ENCODE results near the gene SYNGR1. TPM values are rescaled to one million over a fixed set of nuclear protein-coding genes. Genes with fewer than 3 reads are reported as not detected.
"Not testable (repeated sequence)": the region's sequence is repeated elsewhere in the genome, so short reads cannot be mapped to it uniquely, and the experiment has no call there.

SYNGR1 gene
- total RNA-seq, 1 donor from 2014 or later, result 32.6 TPM

DNA sequence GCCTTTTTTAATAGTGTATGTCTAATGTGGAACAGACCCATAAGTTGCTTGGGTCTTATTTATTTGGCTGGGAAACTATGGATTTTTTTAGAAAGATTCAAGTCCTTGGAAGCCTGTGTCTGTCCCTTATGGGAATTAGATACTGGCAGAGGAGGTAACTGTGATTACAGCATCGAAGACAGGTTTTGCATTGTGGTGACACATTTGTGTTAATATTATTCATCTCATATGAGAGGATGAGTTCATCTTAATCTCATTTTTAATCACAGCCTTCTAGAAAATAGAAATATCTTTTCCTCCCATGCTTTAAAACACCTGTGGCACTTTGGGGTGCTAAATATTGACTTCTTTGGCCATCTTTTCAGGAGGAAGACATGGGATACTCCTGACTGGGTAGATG lies 59.0 kb downstream of the SYNGR1 start:
- DNase-seq (ENCODE audit: low spot score), result no peak

DNA sequence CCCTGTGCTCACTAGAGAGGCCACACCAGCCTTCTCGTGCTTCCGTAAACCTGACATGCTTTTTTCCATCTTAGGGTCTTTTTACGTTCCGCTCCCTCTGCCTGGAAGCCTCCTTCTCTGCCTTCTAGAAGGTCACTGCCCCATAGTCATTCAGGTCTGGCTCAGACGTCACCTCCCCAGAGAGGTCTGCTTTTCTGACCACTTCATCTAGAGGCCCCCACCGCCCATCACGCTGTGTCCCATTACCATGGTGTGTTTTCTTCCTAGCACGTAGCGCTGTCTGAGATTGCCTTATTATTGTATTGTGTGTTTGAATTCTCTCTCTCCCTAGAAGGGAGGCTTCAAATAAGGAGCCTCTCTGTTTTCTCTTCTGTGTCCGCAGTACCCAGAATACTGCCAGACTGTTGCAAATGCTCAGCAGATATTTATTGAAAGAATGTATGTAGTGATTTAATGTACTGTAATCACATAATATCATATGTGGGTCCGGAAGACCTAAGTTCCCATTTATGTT lies 59.8 kb downstream of the SYNGR1 start:
- no peak for DNase-seq (ENCODE audit: low spot score)

DNA sequence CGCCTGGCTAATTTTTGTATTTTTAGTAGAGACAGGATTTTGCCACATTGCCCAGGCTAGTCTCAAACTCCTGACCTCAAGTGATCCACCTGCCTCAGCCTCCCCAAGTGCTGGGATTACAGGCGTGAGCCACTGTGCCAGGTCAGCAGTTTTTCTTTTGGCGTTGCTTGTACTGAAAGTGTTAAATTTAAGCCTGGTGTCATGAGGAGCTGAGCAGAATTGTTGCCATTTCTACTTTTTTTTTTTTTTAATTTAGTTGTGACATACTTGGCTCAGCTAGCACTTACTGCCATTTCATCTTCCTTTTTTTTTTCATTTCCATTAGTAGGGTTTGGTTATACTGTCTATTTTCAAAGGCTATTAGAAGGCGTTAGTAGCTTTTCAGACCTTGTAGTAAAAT lies 60.5 kb downstream of the SYNGR1 start:
- DNase-seq (ENCODE audit: low spot score), result no peak

DNA sequence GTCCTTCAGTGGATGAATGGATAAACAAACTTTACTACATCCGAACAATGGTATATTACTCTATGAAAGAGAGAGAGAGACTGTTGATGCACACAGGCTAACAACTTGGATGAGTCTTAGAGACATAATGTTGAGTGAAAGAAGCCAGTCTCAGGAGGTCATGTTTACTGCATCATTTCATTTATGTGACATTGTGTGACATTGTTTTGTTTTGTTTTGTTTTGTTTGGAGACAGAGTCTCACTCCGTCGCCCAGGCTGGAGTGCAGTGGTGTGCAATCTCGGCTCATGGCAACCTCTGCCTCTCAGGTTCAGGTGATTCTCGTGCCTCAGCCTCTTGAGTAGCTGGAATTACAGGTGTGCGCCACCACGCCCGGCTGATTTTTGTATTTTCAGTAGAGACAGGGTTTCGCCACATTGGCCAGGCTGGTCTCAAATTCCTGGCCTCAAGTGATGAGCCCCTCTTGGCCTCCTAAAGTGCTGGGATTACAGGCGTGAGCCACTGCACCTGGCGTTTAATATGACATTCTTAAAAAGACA lies 62.1 kb downstream of the SYNGR1 start:
- not testable (repeated sequence) for DNase-seq (ENCODE audit: low spot score)

DNA sequence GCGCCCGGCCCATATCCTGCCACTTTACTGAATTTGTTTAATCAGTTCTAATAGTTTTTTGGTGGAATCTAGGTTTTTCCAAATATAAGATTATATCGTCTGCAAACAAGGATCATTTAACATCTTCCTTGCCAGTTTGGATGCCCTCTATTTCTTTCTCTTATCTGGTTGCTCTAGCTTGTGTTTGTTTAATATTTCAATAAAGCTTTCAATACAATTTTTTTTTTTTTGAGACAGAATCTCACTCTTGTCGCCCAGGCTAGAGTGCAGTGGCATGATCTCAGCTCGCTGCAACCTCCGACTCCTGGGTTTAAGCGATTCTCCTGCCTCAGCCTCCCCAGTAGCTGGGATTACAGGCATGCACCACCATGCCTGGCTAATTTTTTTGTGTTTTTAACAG lies 63.4 kb downstream of the SYNGR1 start:
- DNase-seq (ENCODE audit: low spot score), result not testable (repeated sequence)

DNA sequence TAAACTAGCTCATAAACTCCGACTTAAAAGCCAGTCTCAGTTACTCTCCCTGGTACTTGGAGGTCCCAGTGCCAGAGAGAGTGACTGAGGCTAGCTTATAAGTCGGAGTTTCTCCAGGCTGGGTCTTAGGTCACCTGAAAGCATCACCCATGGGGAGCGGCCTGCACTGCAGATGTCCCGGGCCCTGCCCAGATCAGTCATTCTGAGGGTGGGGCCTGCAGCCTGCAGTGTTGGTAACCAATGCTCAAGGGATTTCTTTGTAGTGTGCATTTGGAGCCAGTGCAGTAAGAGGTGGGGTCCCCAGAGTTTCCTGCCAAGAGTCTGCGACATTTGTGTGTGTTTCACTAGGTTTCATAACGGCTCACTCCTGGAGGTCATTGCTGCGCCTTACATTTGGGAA lies 64.6 kb downstream of the SYNGR1 start:
- DNase-seq (ENCODE audit: low spot score), result no peak

DNA sequence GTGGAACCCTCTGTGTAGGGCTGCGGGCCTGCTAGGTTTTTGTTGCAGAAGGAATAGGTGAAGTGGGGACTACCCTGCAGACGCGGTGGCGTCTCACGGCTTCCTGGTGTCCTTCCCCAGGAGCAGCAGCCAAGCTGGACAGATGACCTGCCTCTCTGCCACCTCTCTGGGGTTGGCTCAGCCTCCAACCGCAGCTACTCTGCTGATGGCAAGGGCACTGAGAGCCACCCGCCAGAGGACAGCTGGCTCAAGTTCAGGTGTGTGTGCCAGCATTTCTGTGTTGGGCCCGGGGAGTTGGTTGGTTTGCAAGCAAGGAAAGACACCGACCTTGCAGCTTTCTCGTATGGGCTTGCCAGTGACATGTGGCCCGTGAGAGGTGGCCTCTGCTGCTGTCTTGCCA lies 65.1 kb downstream of the SYNGR1 start:
- no peak for DNase-seq (ENCODE audit: low spot score)

DNA sequence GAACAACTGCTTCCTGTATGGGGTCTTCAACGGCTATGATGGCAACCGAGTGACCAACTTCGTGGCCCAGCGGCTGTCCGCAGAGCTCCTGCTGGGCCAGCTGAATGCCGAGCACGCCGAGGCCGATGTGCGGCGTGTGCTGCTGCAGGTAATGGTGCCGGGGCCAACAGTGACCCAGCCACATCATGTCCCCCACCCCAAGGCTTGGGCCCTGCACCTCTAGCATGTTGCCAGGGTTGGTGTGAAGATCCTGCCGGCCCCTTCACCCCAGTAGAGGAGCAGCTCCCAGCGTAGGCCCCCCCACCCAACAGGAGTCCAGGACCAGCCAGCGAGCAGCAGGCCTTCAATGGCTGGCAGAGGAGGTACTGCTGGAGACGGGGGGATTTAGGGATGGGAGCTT lies 65.7 kb downstream of the SYNGR1 start:
- DNase-seq (ENCODE audit: low spot score), result no peak

DNA sequence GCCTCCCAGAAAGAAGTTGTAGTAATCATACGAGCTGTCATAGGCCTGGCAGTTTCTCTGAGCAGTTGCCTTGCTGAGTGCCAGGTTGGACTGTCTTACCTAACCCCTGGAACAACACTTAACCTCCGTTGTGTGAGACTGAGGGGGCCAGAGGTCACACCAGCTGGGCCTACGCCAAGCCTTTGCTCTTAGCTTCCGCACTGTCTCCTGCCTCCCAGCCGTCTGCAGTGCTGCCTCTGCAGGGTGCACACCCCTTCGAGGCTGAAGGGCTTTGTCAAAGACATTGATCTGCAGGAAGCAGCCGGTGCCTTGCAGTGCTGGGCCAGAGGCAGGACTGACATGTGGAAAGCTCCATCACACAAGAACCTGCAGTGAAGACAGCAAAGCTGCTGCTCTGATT lies 66.5 kb downstream of the SYNGR1 start:
- DNase-seq (ENCODE audit: low spot score), result no peak

DNA sequence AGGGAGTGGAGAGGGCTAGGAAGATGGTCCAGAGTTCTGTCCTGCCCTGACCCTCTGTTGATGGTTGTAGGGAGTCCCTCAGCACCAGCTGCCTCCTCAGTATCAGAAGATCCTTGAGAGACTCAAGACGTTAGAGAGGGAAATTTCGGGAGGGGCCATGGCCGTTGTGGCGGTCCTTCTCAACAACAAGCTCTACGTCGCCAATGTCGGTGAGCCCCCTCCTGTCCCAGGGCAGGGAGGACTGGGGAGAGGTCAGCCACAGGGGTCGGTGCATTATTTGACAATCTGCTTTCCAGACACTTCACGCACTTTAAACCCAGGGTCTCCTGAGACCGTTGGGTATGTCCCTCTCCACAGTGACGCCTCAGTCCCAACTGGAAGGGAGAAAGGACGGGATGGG lies 67.8 kb downstream of the SYNGR1 start:
- no peak for DNase-seq (ENCODE audit: low spot score)

DNA sequence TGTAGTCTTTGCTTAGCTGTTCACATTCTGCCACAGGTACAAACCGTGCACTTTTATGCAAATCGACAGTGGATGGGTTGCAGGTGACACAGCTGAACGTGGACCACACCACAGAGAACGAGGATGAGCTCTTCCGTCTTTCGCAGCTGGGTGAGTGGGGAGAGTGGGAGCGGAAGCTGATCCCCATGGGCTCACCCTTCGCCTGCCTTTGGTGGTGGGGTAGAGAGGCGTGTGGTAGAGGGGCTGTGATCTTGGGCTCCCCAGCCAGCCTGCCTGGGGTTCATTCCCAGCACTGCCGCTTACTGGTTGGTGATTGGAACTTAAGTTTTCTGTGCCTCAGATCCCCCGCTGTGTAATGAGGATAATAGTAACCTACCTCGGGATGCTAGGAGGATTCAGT lies 68.9 kb downstream of the SYNGR1 start:
- DNase-seq (ENCODE audit: low spot score), result no peak

DNA sequence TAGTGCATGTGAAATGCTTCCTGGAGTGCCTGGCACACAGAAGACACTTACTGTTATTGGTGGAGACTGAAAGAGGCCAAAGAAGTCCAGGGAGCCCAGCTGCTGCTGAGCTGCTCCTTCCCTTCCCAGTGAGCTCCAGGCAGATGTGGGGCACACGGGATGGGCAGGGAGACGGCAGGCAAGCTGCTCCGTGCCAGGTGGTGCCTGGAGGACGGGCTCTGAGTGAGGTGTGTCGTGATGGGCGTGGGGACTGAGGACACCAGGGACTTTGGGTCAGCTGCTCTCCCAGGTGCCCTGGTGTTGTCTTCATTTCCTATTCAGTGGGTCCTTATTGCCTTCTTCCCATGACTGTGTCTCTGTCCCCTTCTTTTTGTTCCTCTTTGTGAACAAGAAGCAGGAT lies 69.3 kb downstream of the SYNGR1 start:
- DNase-seq (ENCODE audit: low spot score), result no peak

DNA sequence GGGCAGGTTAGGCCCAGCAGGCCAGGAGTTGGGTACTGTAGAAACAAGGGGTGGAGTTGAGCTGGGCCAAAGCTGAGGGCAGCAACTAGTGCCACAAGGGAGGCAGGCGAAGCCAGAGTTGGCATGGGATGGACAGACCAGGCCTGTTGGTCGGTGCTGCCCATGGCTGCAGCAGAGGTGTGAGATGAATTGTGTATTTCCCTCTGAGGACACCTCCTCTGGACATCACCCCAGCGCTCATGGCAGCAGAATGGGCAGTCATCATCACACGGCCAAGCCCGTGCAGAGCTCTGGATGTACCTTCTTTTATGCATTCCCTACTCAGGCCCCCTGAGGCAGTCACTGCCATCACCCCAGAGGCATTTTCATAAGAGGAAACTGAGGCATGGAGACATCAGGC lies 70.1 kb downstream of the SYNGR1 start:
- DNase-seq (ENCODE audit: low spot score), result no peak

DNA sequence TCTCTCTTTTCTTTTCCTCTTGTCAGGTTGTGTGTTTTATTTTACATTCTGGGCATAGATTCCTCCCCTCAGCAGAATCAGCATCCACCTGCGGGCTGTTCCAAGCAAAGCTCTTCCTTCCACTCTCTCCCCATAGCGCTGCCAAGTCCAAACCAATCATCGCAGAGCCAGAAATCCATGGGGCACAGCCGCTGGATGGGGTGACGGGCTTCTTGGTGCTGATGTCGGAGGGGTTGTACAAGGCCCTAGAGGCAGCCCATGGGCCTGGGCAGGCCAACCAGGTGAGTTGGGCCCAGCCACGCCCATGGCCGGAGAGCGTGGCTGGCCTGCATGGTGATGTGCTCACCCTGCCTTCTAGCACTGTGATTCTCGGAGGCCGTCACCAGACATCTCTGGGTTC lies 71.9 kb downstream of the SYNGR1 start:
- no peak for DNase-seq (ENCODE audit: low spot score)

DNA sequence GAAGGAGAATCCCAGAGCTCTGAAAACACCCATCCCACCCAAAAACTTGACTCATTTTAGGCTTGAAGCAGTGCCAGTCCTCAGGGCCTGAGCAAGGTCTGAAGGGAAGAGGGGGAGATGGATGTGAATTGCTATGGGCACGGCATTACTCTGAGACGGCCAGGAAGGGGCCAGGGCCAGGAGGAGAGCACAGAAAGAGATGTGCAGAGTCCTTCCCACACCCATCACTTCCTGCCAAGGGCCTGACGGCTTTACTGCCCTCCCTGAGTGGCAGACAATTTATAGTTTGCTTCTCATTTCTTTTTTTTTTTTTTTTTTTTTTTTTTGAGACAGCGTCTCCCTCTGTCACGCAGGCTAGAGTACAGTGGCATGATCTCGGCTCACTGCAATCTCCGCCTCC lies 72.3 kb downstream of the SYNGR1 start:
- DNase-seq (ENCODE audit: low spot score), result no peak

DNA sequence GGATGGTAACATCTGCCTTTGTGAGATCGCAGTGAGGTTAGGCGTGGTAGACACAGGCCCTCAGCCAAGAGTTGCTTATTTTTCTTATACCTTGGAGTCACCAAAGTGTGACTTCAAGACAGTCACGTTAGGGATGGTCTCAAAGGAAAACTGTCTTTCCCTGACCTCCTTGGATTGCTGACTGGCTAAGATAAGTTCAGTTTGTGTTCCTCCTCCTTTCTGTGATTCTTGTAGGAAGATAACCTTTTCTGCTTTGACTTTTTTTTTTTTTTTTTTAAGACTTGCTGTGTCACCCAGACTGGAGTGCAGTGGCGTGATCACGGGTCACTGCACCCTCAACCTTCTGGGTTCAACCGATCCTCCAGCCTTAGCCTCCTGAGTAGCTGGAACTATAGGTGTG lies 72.9 kb downstream of the SYNGR1 start:
- DNase-seq (ENCODE audit: low spot score), result no peak

DNA sequence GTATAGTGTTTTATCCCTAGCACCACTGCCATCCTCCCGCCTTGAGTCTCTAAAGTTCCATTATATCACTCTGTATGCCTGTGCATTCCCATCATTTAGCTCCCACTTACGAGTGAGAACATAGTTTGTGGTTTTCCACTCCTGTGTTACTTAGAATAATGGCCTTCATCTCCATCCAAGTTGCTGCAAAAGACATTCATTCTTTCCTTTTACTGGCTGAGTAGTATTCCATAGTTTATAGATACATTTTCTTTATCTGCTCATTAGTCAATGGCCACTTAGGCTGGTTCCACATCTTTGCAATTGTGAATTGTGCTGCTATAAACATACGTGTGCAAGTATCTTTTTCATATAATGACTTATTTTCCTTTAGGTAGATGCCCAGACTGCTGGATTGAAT lies 74.2 kb downstream of the SYNGR1 start:
- DNase-seq (ENCODE audit: low spot score), result no peak

DNA sequence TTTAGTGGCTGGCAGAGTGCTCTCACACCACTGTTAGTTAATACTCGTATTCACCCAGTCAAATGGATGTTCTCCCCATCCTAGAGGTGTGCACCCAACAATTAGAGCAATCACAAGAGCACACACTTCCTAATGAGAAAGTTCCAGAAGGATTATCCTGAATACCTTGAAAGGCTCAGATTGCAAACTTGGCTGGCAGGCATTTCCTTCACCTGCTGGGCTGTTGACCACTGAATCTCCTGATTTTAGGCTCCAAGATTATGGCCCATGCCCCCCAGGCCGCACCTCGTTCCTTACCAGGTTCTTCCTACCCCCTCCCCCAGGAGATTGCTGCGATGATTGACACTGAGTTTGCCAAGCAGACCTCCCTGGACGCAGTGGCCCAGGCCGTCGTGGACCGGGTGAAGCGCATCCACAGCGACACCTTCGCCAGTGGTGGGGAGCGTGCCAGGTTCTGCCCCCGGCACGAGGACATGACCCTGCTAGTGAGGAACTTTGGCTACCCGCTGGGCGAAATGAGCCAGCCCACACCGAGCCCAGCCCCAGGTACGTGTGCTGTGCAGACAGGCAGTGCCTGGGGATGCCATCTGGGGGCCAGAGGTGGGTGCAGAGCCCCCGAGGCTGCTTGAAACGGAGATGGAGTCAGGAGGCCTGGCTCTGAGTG lies 76.7 kb downstream of the SYNGR1 start:
- DNase-seq (ENCODE audit: low spot score), result no peak

DNA sequence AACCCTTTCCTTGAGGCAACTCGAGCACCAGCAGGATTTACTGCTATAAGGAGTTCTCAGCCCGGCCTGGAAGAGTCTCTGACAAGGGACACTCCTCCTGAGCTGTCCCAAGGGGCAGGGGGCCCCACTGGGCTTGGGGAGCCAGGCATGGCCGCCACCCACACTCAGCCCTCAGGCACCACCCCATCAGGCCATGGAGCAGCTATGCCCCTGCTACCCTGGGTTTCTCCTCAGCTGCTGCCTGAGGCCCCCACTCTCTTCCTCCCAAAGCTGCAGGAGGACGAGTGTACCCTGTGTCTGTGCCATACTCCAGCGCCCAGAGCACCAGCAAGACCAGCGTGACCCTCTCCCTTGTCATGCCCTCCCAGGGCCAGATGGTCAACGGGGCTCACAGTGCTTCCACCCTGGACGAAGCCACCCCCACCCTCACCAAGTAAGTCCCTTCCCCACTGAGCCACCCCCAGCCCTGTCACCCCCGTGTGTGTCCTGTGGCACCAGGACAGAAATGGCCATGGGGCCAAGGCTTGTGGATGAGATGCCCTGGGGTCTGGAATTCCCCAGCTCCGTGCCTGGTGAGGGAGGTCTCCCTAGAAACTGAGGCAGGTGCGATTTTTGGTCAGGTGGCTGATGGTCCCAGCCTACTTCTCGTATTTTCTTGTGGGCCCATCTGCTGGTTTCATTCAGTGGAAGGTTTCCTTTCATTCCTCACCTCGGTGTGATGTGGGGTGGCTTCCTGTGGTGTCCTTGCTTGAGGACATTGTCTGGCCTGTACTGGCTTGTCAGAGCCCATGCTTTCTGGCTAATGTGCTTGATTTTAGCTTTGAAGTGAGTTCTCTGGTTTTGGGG lies 78.2 kb downstream of the SYNGR1 start:
- no peak for DNase-seq (ENCODE audit: low spot score)

DNA sequence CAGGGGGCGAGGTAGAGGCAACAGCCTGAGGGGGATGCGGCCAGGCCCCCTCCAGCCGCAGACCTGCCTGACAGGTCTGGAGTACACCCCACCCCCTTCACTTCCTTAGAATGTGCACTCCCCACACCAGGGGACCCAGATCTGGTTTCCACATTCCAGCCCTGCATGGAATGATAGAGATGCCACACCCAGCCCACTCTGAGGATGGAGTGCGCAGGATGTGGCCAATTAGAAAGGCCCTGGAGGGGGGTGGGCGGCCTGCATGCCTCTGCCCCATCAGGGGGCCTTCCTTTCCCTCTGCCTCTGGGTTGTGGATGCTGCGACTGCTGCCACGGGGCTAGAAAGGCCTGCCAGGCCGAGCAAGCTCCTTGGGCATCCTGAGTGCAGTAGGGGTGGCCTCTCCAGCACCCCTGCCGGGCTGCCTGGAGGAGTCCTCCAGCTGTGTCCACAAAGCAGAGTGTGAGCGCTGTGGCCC lies 78.8 kb downstream of the SYNGR1 start:
- DNase-seq (ENCODE audit: low spot score), result no peak

DNA sequence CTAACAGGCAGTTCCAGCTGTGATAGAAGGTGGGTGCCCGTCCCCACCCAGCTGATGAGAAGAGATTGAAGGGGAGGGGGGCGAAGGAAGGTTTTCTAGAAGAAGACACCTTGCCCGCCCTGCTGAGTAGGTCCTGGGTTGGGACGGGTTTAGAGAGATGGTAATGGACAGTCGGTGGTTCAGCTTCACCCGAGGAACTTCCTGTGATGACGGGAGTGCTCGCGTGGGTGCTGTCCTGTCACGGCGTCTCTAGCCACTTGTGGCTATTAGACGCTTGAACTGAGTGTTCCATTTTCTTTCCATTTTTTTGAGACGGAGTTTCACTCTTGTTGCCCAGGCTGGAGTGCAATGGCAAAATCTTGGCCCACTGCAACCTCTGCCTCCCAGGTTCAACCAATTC lies 79.4 kb downstream of the SYNGR1 start:
- DNase-seq (ENCODE audit: low spot score), result no peak

DNA sequence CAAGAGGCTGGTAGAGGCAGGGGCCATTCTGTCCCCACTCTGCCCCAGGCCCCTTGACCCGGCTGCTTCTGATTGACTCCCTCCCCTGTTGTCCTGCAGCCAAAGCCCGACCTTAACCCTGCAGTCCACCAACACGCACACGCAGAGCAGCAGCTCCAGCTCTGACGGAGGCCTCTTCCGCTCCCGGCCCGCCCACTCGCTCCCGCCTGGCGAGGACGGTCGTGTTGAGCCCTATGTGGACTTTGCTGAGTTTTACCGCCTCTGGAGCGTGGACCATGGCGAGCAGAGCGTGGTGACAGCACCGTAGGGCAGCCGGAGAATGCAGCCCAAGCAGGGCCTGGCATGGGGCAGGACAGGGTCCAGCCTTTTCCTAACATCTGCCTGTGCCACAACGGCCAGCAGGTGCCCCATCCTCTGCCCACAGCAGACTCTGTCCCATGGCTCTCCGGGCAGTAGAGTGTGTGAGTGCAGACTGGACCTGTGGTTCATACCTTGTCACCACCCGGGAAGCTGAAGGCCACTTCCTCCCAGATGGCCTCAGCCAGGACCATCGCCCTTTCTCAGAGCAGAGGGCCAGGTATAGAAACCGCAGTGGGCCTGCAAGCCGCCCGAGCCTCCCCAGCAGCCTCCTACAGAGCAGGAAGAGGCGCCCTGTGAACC lies 80.3 kb downstream of the SYNGR1 start:
- no peak for DNase-seq (ENCODE audit: low spot score)
